GM12892 (cell line): ENCODE results near the gene COL26A1.

ENCODE experiments used
- POLR2A ChIP-seq: IDR thresholded peaks from 2 replicates; pipeline ENCODE4 v1.6.1; 2011; ENCODE audit warnings: low read depth, low read length, control low read depth
- POLR2AphosphoS5 ChIP-seq: IDR thresholded peaks from 2 replicates; pipeline ENCODE4 v1.6.1; 2011; ENCODE audit warnings: low read depth, low read length, control low read depth
- TAF1 ChIP-seq: IDR thresholded peaks from 2 replicates; pipeline ENCODE4 v1.6.1; 2011; ENCODE audit warnings: low read depth, mild to moderate bottlenecking, control low read depth, low read length, borderline replicate concordance

GRCh38 chr7:101576998-101577397 is 214.3 kb downstream of the COL26A1 start:
- no peak for TF ChIP-seq POLR2A
- no peak for TF ChIP-seq POLR2AphosphoS5
- TF ChIP-seq TAF1 = no peak
